ENCODE data around the gene ZNF777.

- TF ChIP-seq RAD21 (IDR thresholded peaks at IDR 0.05; ENCODE audit: low read depth), result no peak
- no peak for TF ChIP-seq TEAD4 (IDR thresholded peaks at IDR 0.05)
- TF ChIP-seq USF1 (IDR thresholded peaks at IDR 0.05), result no peak
- TF ChIP-seq EP300 (IDR thresholded peaks at IDR 0.05; ENCODE audit: borderline replicate concordance), result no peak
- no peak for TF ChIP-seq TAF1 (IDR thresholded peaks at IDR 0.05; ENCODE audit: low read depth)
- TF ChIP-seq CREB1 (IDR thresholded peaks at IDR 0.05; ENCODE audit: low read depth), result no peak
- TF ChIP-seq ZBTB7A (IDR thresholded peaks at IDR 0.05; ENCODE audit: low read depth), result no peak
- TF ChIP-seq NFIC (IDR thresholded peaks at IDR 0.05), result no peak
- no peak for TF ChIP-seq EGR1 (IDR thresholded peaks at IDR 0.05)
- no peak for TF ChIP-seq REST (IDR thresholded peaks at IDR 0.05; ENCODE audit: low read depth)
Observed at GRCh38 chr7:149505551-149505950, 44.7 kb upstream of the ZNF777 start.
